ENCODE results near the gene ILF2.
A peak's percentile ranks its signal among the peaks of the same experiment; 100 is the strongest.

Gene ILF2

GRCh38 chr1:153628638-153629342 lies 42.0 kb downstream of the ILF2 start (continued):
- TF ChIP-seq ZBTB11 (tag by site-specific recombination; conservative IDR thresholded peaks at IDR 0.05; ENCODE audit: low read depth): no peak
- TF ChIP-seq ZNF16 (tag by site-specific recombination; IDR thresholded peaks at IDR 0.05; ENCODE audit: low read depth): no peak
- no peak for TF ChIP-seq ZFP3 (tag by site-specific recombination; IDR thresholded peaks at IDR 0.05; ENCODE audit: low read depth)
- no peak for TF ChIP-seq KLF17 (tag by site-specific recombination; IDR thresholded peaks at IDR 0.05)
- TF ChIP-seq ZNF626 (tag by site-specific recombination; IDR thresholded peaks at IDR 0.05): no peak
- TF ChIP-seq ZNF529 (tag by site-specific recombination; IDR thresholded peaks at IDR 0.05; ENCODE audit: insufficient replicate concordance): no peak
- TF ChIP-seq ZFHX2 (tag by site-specific recombination; conservative IDR thresholded peaks at IDR 0.05): peak; percentile 61
- TF ChIP-seq ZNF311 (tag by site-specific recombination; IDR thresholded peaks at IDR 0.05; ENCODE audit: borderline replicate concordance): no peak
- TF ChIP-seq IKZF3 (tag by site-specific recombination; IDR thresholded peaks at IDR 0.05): no peak
- TF ChIP-seq ZSCAN5A (tag by site-specific recombination; IDR thresholded peaks at IDR 0.05): no peak
- TF ChIP-seq ZNF549 (tag by site-specific recombination; IDR thresholded peaks at IDR 0.05): no peak

- POLR2A ChIA-PET: interaction anchor here (0.6 to 2.9 kb wide), 28 partner anchors 9 to 1455 kb away, joined by 3 to 24 read pairs (median 8); partner anchors contain the start of genes JTB, RPS27, S100A14 and S100A16
- CTCF ChIA-PET: interaction anchor here (0.5 to 7.4 kb wide), 42 partner anchors 9 to 340 kb away, joined by 3 to 54 read pairs (median 5); partner anchors contain the start of genes CREB3L4, S100A14, S100A16 and S100A2
- peak within 1 kb of the TSS; percentile 61 for H3K27ac ChIP-seq (ENCODE audit: extremely low read depth, low read depth, low read length)
- no peaks in the 10 kb centered on the region for H3K9me3 ChIP-seq (ENCODE audit: control insufficient read depth, insufficient read depth, low read depth, low read length)
- H3K4me1 ChIP-seq (ENCODE audit: control insufficient read depth, insufficient read depth, low read length): 0 out of 2 replicates have a peak, but pooled peaks cover 3% of the 10 kb centered on the region
- peaks cover 0 to 23% of the 10 kb centered on the region in 2 experiments; a peak in 2 of 3 replicates for H3K36me3 ChIP-seq (ENCODE audit: control insufficient read depth in 2 of 2, insufficient read depth in 1 of 2, low read length in 2 of 2)
- peak within 1 kb of the TSS; percentile 55 for H3K4me3 ChIP-seq (ENCODE audit: low read depth, low read length)
- 0 out of 2 replicates have a peak, but pooled peaks have one; percentile 5 for TF ChIP-seq ZBTB8A (tag by site-specific recombination; IDR thresholded peaks at IDR 0.05)
- TF ChIP-seq SP3 (tag by site-specific recombination; IDR thresholded peaks at IDR 0.05): peak; percentile 13; the same call in 1 of the 2 replicates
- peak; percentile 27; the same call in 1 of the 2 replicates for TF ChIP-seq KLF1 (tag by site-specific recombination; IDR thresholded peaks at IDR 0.05)
- TF ChIP-seq SCRT1 (tag by site-specific recombination; IDR thresholded peaks at IDR 0.05; ENCODE audit: borderline replicate concordance): 0 out of 2 replicates have a peak, but pooled peaks have one; percentile 15
- TF ChIP-seq ZFHX2 (tag by site-specific recombination; conservative IDR thresholded peaks at IDR 0.05): no peak
- 0 out of 2 replicates have a peak, but pooled peaks have one; percentile 6 for TF ChIP-seq HIC1 (tag by site-specific recombination; IDR thresholded peaks at IDR 0.05)
- TF ChIP-seq ZNF10 (tag by site-specific recombination; IDR thresholded peaks at IDR 0.05): peak; percentile 59; the same call in 1 of the 2 replicates
- TF ChIP-seq ZNF600 (tag by site-specific recombination; IDR thresholded peaks at IDR 0.05): peak; percentile 79
- TF ChIP-seq ZBTB10 (tag by site-specific recombination; IDR thresholded peaks at IDR 0.05): 0 out of 2 replicates have a peak, but pooled peaks have one; percentile 40
These were observed 42.8 kb downstream of the ILF2 start, which contains the start of gene S100A1 for GRCh38 chr1:153627715-153628626. Gene S100A1, plus strand, starts transcription at chr1:153628434. Its CDS starts 2,088 bp downstream, at chr1:153630522.
